HepG2 (cell line): ENCODE results near the gene TUBB. TPM values are rescaled to one million over a fixed set of nuclear protein-coding genes. Genes with fewer than 3 reads are reported as not detected.

Source experiments
- ATF7-NPFF ChIP-seq: sonication (generic); formaldehyde crosslinking; IDR thresholded peaks from 2 replicates; pipeline ENCODE4 v1.8.1; 2023; ENCODE audit warnings: mild to moderate bottlenecking, low read depth, missing genetic modification reagents, moderate library complexity
- FOXO1 ChIP-seq: sonication (generic); formaldehyde crosslinking; IDR thresholded peaks from 2 replicates; pipeline ENCODE4 v1.4.0; 2020; ENCODE audit warnings: missing genetic modification reagents
- GATAD2A ChIP-seq: IDR thresholded peaks from 2 replicates; pipeline ENCODE4 v1.6.1; 2016
- GFI1 ChIP-seq: sonication (generic); formaldehyde crosslinking; IDR thresholded peaks from 2 replicates; pipeline ENCODE4 v1.5.0; 2020; ENCODE audit warnings: missing genetic modification reagents, mild to moderate bottlenecking, borderline replicate concordance
- KLF11 ChIP-seq: IDR thresholded peaks from 2 replicates; pipeline ENCODE4 v1.6.1; 2016; ENCODE audit warnings: missing compliant biosample characterization
- LBX2 ChIP-seq: sonication (generic); formaldehyde crosslinking; IDR thresholded peaks from 2 replicates; pipeline ENCODE4 v1.5.0; 2020; ENCODE audit warnings: missing genetic modification reagents, mild to moderate bottlenecking, borderline replicate concordance
- MTERF4 ChIP-seq: sonication (generic); formaldehyde crosslinking; IDR thresholded peaks from 2 replicates; pipeline ENCODE4 v1.8.0; 2023; ENCODE audit warnings: mild to moderate bottlenecking, missing genetic modification reagents
- NAIF1 ChIP-seq: sonication (generic); formaldehyde crosslinking; IDR thresholded peaks from 2 replicates; pipeline ENCODE4 v1.5.0; 2020; ENCODE audit warnings: mild to moderate bottlenecking, missing genetic modification reagents, borderline replicate concordance
- PRPF4 ChIP-seq: fragments of 200-400 bp; formaldehyde crosslinking; IDR thresholded peaks from 2 replicates; pipeline ENCODE4 v1.6.1; 2016; ENCODE audit warnings: low read length, low read depth; ENCODE audit not compliant: poor library complexity, severe bottlenecking
- REST ChIP-seq, 2 experiments: IDR thresholded peaks; 2 replicates each; pipeline ENCODE4 v1.6.1; 2011 to 2012; ENCODE audit warnings: low read length in 2 of 2, borderline replicate concordance in 1 of 2, low read depth in 1 of 2, mild to moderate bottlenecking in 1 of 2, moderate library complexity in 1 of 2
- TCF7L2 ChIP-seq: IDR thresholded peaks from 2 replicates; pipeline ENCODE4 v1.6.1; 2011; ENCODE audit warnings: mild to moderate bottlenecking, low read depth, low read length, moderate library complexity
- TEAD3 ChIP-seq: optimal IDR thresholded peaks from 2 replicates; pipeline ENCODE3; 2016; ENCODE audit warnings: borderline replicate concordance
- TRIM24 ChIP-seq: sonication (generic); formaldehyde crosslinking; IDR thresholded peaks from 2 replicates; pipeline ENCODE4 v1.8.0; 2022; ENCODE audit warnings: mild to moderate bottlenecking, missing genetic modification reagents
- XBP1 ChIP-seq: sonication (generic); formaldehyde crosslinking; IDR thresholded peaks from 2 replicates; pipeline ENCODE4 v1.5.0; 2020; ENCODE audit warnings: missing genetic modification reagents
- ZNF3 ChIP-seq: IDR thresholded peaks from 2 replicates; pipeline ENCODE4 v1.7.0; 2017; ENCODE audit warnings: inconsistent platforms
- ZNF530 ChIP-seq: sonication (generic); formaldehyde crosslinking; IDR thresholded peaks from 2 replicates; pipeline ENCODE4 v1.5.0; 2020; ENCODE audit warnings: low read depth, mild to moderate bottlenecking, missing genetic modification reagents
- ZNF678 ChIP-seq: sonication (generic); formaldehyde crosslinking; IDR thresholded peaks from 2 replicates; pipeline ENCODE4 v1.4.0; 2020; ENCODE audit warnings: mild to moderate bottlenecking, missing genetic modification reagents
- ZNF704 ChIP-seq: sonication (generic); formaldehyde crosslinking; IDR thresholded peaks from 2 replicates; pipeline ENCODE4 v1.8.1; 2023; ENCODE audit warnings: mild to moderate bottlenecking, inconsistent platforms, moderate library complexity, missing genetic modification reagents, borderline replicate concordance
- ZNF713 ChIP-seq: sonication (generic); formaldehyde crosslinking; IDR thresholded peaks from 2 replicates; pipeline ENCODE4 v1.4.0; 2020; ENCODE audit warnings: mild to moderate bottlenecking, missing genetic modification reagents
- ZSCAN21 ChIP-seq: sonication (generic); formaldehyde crosslinking; IDR thresholded peaks from 2 replicates; pipeline ENCODE4 v1.8.0; 2022; ENCODE audit warnings: mild to moderate bottlenecking, missing genetic modification reagents, moderate library complexity, borderline replicate concordance
- polyA plus RNA-seq, 8 experiments: library from polyadenylated mRNA; depleted of rRNA in 3 of 8; stranded (reverse) in 7 of 8; unstranded in 1 of 8; fragments of >200 nt; fragmentation: Illumina TruSeq in 4 of 8; extraction: Trizol in 4 of 8; gene quantifications; 2 replicates each; pipeline versions ENCODE4 v1.2.1 to v1.2.3, GENCODE V29; 2011 to 2016; ENCODE audit warnings: low read depth in 4 of 8, missing spikeins in 1 of 8, mixed read lengths in 1 of 8; ENCODE audit not compliant: insufficient read depth in 1 of 8
- total RNA-seq, 5 experiments: library from RNA; depleted of rRNA; stranded (reverse); fragments of >200 nt; fragmentation: Illumina TruSeq; extraction: Trizol; gene quantifications; 2 replicates each; pipeline ENCODE4 v1.2.3, GENCODE V29; 2016; ENCODE audit warnings: low read depth in 1 of 5
- TF ChIP-seq, protein P1 (sequence below): sonication (generic); formaldehyde crosslinking; IDR thresholded peaks from 2 replicates; pipeline ENCODE4; 2020; ENCODE audit warnings: missing genetic modification reagents, mild to moderate bottlenecking, borderline replicate concordance

TUBB gene
- total and polyA plus RNA-seq, 2 of the 13 experiments (the other 11 are each of a cell fraction or from before 2014, with no cell fraction given) = 911 to 1,163 TPM

- TF ChIP-seq GFI1 (CRISPR knock-in tag) (no peak), ZNF713 (CRISPR knock-in tag) (no peak), ZSCAN21 (CRISPR knock-in tag) (peak; percentile 92), TCF7L2 (no peak), NAIF1 (CRISPR knock-in tag) (no peak), ZNF530 (CRISPR knock-in tag) (no peak), PRPF4 (no peak), REST (IDR thresholded peaks at IDR 0.05; ENCODE audit: borderline replicate concordance in 1 of 2, low read depth in 1 of 2, low read length in 2 of 2) (no peak), LBX2 (CRISPR knock-in tag) (peak; percentile 55; the same call in 1 of the 2 replicates), ATF7-NPFF (no peak; the same call in 1 of the 2 replicates), MTERF4 (no peak), TRIM24 (CRISPR knock-in tag) (no peak), TEAD3 (CRISPR knock-in tag) (peak; percentile 99), XBP1 (CRISPR knock-in tag) (no peak), ZNF678 (CRISPR knock-in tag) (no peak), KLF11 (CRISPR knock-in tag) (no peak), GATAD2A (CRISPR knock-in tag) (peak; percentile 51; the same call in 1 of the 2 replicates), FOXO1 (no peak), ZNF704 (CRISPR knock-in tag) (no peak; the same call in 1 of the 2 replicates), ZNF3 (CRISPR knock-in tag) (0 out of 2 replicates have a peak, but pooled peaks have one; percentile 37)
- TF ChIP-seq, protein P1, sequence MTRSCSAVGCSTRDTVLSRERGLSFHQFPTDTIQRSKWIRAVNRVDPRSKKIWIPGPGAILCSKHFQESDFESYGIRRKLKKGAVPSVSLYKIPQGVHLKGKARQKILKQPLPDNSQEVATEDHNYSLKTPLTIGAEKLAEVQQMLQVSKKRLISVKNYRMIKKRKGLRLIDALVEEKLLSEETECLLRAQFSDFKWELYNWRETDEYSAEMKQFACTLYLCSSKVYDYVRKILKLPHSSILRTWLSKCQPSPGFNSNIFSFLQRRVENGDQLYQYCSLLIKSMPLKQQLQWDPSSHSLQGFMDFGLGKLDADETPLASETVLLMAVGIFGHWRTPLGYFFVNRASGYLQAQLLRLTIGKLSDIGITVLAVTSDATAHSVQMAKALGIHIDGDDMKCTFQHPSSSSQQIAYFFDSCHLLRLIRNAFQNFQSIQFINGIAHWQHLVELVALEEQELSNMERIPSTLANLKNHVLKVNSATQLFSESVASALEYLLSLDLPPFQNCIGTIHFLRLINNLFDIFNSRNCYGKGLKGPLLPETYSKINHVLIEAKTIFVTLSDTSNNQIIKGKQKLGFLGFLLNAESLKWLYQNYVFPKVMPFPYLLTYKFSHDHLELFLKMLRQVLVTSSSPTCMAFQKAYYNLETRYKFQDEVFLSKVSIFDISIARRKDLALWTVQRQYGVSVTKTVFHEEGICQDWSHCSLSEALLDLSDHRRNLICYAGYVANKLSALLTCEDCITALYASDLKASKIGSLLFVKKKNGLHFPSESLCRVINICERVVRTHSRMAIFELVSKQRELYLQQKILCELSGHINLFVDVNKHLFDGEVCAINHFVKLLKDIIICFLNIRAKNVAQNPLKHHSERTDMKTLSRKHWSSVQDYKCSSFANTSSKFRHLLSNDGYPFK = no peak
These were observed 39.6 kb downstream of the TUBB start (continued) for GRCh38 chr6:30759575-30760239.
